A549 (cell line): ENCODE measurements around the gene CD101. TPM values are rescaled to one million over a fixed set of nuclear protein-coding genes. Genes with fewer than 3 reads are reported as not detected.

Experiments used
- ATAC-seq, 2 experiments: fragments of 200-7000 bp in 1 of 2; fragments of >200 bp in 1 of 2; cut with Nextera tagmentation in 1 of 2; cut with Tn5 transposase in 1 of 2; 3 replicates each; pipeline versions ENCODE4 v1.8.0 to v1.9.1; 2018 to 2020; ENCODE audit warnings: mild to moderate bottlenecking in 1 of 2, moderate library complexity in 1 of 2
- CTCF ChIA-PET: fragments of 300-600 bp; sonication (Branson Sonifier 250); formaldehyde crosslinking; extraction: SDS; loops from one replicate; lab custom pipeline; 2021; ENCODE audit warnings: antibody characterized with exemption, inconsistent platforms; lab: Yijun Ruan, JAX
- POLR2A ChIA-PET: fragments of 350-600 bp; formaldehyde crosslinking; extraction: SDS; loops from one replicate; lab custom pipeline; 2021; ENCODE audit warnings: antibody characterized with exemption, inconsistent platforms; lab: Yijun Ruan, JAX
- DNase-seq, 2 experiments: peaks; one replicate each; pipeline versions ENCODE4 v3.0.0 to v3.0.0-alpha.2; 2011 to 2016; ENCODE audit warnings: low read depth in 1 of 2, low spot score in 1 of 2
- FAIRE-seq: peaks from 2 replicates; lab custom pipeline; 2011; peaks lifted over from hg19 to GRCh38; lab: Jason Lieb, UNC
- H3K27ac ChIP-seq, 2 experiments: fragments of >200 bp; sonication (Bioruptor Twin); formaldehyde crosslinking; 3 replicates each; pipeline ENCODE4 v1.5.1; 2016 to 2017
- H3K4me1 ChIP-seq: fragments of >200 bp; sonication (Bioruptor Twin); formaldehyde crosslinking; 3 replicates; pipeline ENCODE4 v1.6.1; 2016
- H3K4me2 ChIP-seq: fragments of >200 bp; sonication (Bioruptor Twin); formaldehyde crosslinking; 3 replicates; pipeline ENCODE4 v1.6.1; 2016
- H3K4me3 ChIP-seq: fragments of >200 bp; sonication (Bioruptor Twin); formaldehyde crosslinking; 3 replicates; pipeline ENCODE4 v1.5.1; 2016
- H3K9me3 ChIP-seq: fragments of >200 bp; sonication (Bioruptor Twin); formaldehyde crosslinking; 3 replicates; pipeline ENCODE4 v1.6.1; 2016
- BHLHE40 ChIP-seq: IDR thresholded peaks from 2 replicates; pipeline ENCODE4 v1.6.1; 2012; ENCODE audit warnings: low read depth, low read length, inconsistent platforms
- CBX8 ChIP-seq: fragments of 200-600 bp; sonication (generic); IDR thresholded peaks from 2 replicates; pipeline ENCODE4 v1.6.1; 2016
- CEBPB ChIP-seq, 2 experiments: fragments of >200 bp in 1 of 2; sonication (Bioruptor Twin) in 1 of 2; formaldehyde crosslinking in 1 of 2; IDR thresholded peaks; 2 replicates each; pipeline ENCODE4 v1.6.1; 2012 to 2016
- EHF ChIP-seq: fragments of 250-450 bp; sonication (Bioruptor Pico); IDR thresholded peaks from 2 replicates; pipeline ENCODE4 v1.5.0; 2020; ENCODE audit warnings: mild to moderate bottlenecking
- FOSL2 ChIP-seq, 2 experiments: fragments of 450-650 bp in 1 of 2; fragments of >200 bp in 1 of 2; sonication (Bioruptor Twin) in 1 of 2; formaldehyde crosslinking; IDR thresholded peaks; 2 replicates each; pipeline versions ENCODE4 v1.5.0 to v1.6.1; 2016 to 2020; ENCODE audit warnings: mild to moderate bottlenecking in 1 of 2, moderate library complexity in 1 of 2
- HEYL ChIP-seq: fragments of 250-450 bp; sonication (Bioruptor Pico); IDR thresholded peaks from 2 replicates; pipeline ENCODE4 v1.8.0; 2021; ENCODE audit warnings: mild to moderate bottlenecking, moderate library complexity
- JUNB ChIP-seq: fragments of >200 bp; sonication (Bioruptor Twin); formaldehyde crosslinking; IDR thresholded peaks from 2 replicates; pipeline ENCODE4 v1.6.1; 2016
- KDM5A ChIP-seq: fragments of 200-600 bp; sonication (generic); IDR thresholded peaks from 2 replicates; pipeline ENCODE4 v1.6.1; 2016; ENCODE audit warnings: antibody characterized with exemption, mild to moderate bottlenecking
- MYC ChIP-seq: IDR thresholded peaks from 2 replicates; pipeline ENCODE4 v1.6.1; 2012; ENCODE audit warnings: mild to moderate bottlenecking, inconsistent platforms, low read length, improper control_type of control experiment, borderline replicate concordance
- NFE2L2 ChIP-seq: fragments of 150-350 bp; conservative IDR thresholded peaks from 2 replicates; pipeline ENCODE4 v1.6.1; 2014; ENCODE audit warnings: low read length
- PHF8 ChIP-seq: fragments of 200-600 bp; sonication (generic); IDR thresholded peaks from 2 replicates; pipeline ENCODE4 v1.6.1; 2016; ENCODE audit warnings: low read depth, mild to moderate bottlenecking, antibody characterized with exemption, moderate library complexity, borderline replicate concordance
- POLR2AphosphoS2 ChIP-seq: conservative IDR thresholded peaks from 2 replicates; pipeline ENCODE4 v1.6.1; 2012; ENCODE audit warnings: low read length, improper control_type of control experiment, inconsistent platforms
- RAD21 ChIP-seq, 2 experiments: fragments of >200 bp in 1 of 2; sonication (Bioruptor Twin) in 1 of 2; formaldehyde crosslinking in 1 of 2; IDR thresholded peaks in 1 of 2; conservative IDR thresholded peaks in 1 of 2; 2 replicates in 1 of 2; 3 replicates in 1 of 2; pipeline ENCODE4 v1.6.1; 2012 to 2018; ENCODE audit warnings: inconsistent platforms in 1 of 2
- RARB ChIP-seq: fragments of 250-450 bp; sonication (Bioruptor Pico); IDR thresholded peaks from 2 replicates; pipeline ENCODE4 v1.8.0; 2021; ENCODE audit warnings: mild to moderate bottlenecking, moderate library complexity
- RFX5 ChIP-seq: fragments of 450-650 bp; IDR thresholded peaks from 2 replicates; pipeline ENCODE4 v1.7.1; 2014; ENCODE audit warnings: antibody characterized with exemption, mild to moderate bottlenecking, moderate library complexity
- SMC3 ChIP-seq: fragments of >200 bp; sonication (Bioruptor Twin); formaldehyde crosslinking; IDR thresholded peaks from 3 replicates; pipeline ENCODE4 v1.6.1; 2018; ENCODE audit warnings: inconsistent platforms
- TP53 ChIP-seq: fragments of 250-450 bp; sonication (Bioruptor Pico); IDR thresholded peaks from 2 replicates; pipeline ENCODE4 v1.5.0; 2021; ENCODE audit warnings: mild to moderate bottlenecking, moderate library complexity
- ZC3H11A ChIP-seq: fragments of 450-650 bp; IDR thresholded peaks from 2 replicates; pipeline ENCODE4 v1.6.1; 2014; ENCODE audit warnings: antibody characterized with exemption, mild to moderate bottlenecking
- ZNF302 ChIP-seq: fragments of 250-450 bp; sonication (Bioruptor Pico); IDR thresholded peaks from 2 replicates; pipeline ENCODE4 v1.9.0; 2021; ENCODE audit warnings: inconsistent platforms, mild to moderate bottlenecking, moderate library complexity
- WGBS: methylation state at CpG from one replicate; pipeline ENCODE4 v1.1.6; 2017; ENCODE audit errors: missing lambda C conversion rate; 5-methylcytosine and 5-hydroxymethylcytosine counted together
- polyA plus RNA-seq, 4 experiments: library from polyadenylated mRNA; depleted of rRNA in 3 of 4; stranded (reverse); fragments of >200 nt; fragmentation: RNase III in 1 of 4; extraction: RNeasy Plus Mini Kit Qiagen cat#74134 plus additional on column Dnase treatment in 1 of 4; gene quantifications; 2 replicates in 3 of 4; 3 replicates in 1 of 4; pipeline ENCODE4 v1.2.3, GENCODE V29; 2011 to 2017
- TF ChIP-seq, protein P1 (sequence below): fragments of 250-450 bp; sonication (Bioruptor Pico); IDR thresholded peaks from 2 replicates; pipeline ENCODE4 v1.5.0; 2021; ENCODE audit warnings: mild to moderate bottlenecking, moderate library complexity, borderline replicate concordance
- TF ChIP-seq, protein P2 (sequence below): IDR thresholded peaks from 2 replicates; pipeline ENCODE4 v1.6.1; 2012
- TF ChIP-seq, protein P3 (sequence below): fragments of 200-600 bp; sonication (generic); IDR thresholded peaks from 2 replicates; pipeline ENCODE4 v1.6.1; 2016; ENCODE audit warnings: antibody characterized with exemption, mild to moderate bottlenecking, moderate library complexity
- TF ChIP-seq, protein P4 (sequence below): IDR thresholded peaks from 2 replicates; pipeline ENCODE4 v1.6.1; 2012; ENCODE audit warnings: low read depth, borderline replicate concordance

The CD101 gene
- polyA plus RNA-seq, 2 of the 4 experiments (the other 2 are of a cell fraction): 0.21 to 0.52 TPM

DNA sequence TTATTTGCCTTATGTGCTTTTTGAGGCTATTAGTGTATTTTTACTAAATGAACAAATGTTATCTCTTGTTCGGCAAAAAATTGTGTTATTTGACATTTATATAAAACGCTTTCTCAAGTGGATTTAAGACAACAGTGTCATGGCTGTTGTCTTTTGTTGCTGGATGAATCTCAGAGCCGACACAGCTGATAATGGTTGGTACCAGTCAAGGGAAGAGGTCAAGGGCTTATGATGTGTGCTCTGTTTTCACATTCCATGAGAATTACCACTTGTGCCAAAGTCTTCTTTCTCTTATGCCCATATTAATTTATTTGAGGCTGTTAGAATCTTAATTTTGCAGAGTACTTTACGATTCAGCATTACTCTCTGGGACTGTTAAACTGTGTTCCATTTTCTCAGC lies 17.9 kb upstream of the CD101 start:
- CTCF ChIA-PET: no interaction called here
- H3K27ac ChIP-seq: no peak overlapping the region
- H3K4me2 ChIP-seq: no peak overlapping the region
- H3K4me3 ChIP-seq: no peak overlapping the region
- TF ChIP-seq JUNB: no peak
- TF ChIP-seq, protein P1, sequence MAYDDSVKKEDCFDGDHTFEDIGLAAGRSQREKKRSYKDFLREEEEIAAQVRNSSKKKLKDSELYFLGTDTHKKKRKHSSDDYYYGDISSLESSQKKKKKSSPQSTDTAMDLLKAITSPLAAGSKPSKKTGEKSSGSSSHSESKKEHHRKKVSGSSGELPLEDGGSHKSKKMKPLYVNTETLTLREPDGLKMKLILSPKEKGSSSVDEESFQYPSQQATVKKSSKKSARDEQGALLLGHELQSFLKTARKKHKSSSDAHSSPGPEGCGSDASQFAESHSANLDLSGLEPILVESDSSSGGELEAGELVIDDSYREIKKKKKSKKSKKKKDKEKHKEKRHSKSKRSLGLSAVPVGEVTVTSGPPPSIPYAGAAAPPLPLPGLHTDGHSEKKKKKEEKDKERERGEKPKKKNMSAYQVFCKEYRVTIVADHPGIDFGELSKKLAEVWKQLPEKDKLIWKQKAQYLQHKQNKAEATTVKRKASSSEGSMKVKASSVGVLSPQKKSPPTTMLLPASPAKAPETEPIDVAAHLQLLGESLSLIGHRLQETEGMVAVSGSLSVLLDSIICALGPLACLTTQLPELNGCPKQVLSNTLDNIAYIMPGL (CRISPR knock-in tag): no peak
- TF ChIP-seq ZNF302 (CRISPR knock-in tag): no peak
- no peak for TF ChIP-seq BHLHE40
- TF ChIP-seq KDM5A: no peak
- TF ChIP-seq CEBPB (IDR thresholded peaks at IDR 0.05): no peak
- no peak for TF ChIP-seq MYC
- TF ChIP-seq, all 56 proteins: peak for 0
- no peaks in the 10 kb centered on the region for H3K4me1 ChIP-seq
- POLR2A ChIA-PET: no interaction called here
- no peak for ATAC-seq
- 81% methylated on average over 4 of the region's 4 CpGs for WGBS
- no peak for FAIRE-seq
- no peaks in the 10 kb centered on the region for H3K9me3 ChIP-seq
- no peak for DNase-seq

DNA sequence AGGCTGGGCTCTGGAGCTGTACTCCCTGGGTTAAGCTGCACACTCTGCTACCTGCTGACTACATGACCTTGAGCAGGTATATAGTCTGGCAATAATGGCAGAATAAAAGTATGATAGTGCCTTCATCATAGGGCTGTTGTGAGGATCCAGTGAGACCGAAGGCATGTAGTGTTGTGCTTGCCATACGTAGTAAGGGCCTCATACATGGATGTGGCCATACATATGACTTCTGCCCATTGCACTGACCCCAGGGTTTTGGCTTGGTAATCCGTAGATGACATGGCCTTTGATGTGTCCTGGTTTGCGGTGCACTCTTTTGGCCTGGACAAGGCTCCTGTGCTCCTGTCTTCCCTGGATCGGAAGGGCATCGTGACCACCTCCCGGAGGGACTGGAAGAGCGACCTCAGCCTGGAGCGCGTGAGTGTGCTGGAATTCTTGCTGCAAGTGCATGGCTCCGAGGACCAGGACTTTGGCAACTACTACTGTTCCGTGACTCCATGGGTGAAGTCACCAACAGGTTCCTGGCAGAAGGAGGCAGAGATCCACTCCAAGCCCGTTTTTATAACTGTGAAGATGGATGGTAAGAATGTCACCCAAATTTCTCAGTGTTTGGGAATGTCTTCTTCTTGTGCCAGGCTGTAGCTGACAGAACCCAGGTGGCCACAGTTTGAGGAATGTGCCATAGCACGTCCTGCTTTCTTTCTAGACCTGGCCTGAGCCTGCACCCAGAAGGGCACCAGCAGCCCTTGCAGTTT lies 17.0 kb upstream of the CD101 start:
- Histone ChIP-seq H3K9me3 (no peaks in the 10 kb centered on the region), H3K27ac (no peak overlapping the region), H3K4me2 (no peak overlapping the region), H3K4me1 (no peaks in the 10 kb centered on the region), H3K4me3 (no peak overlapping the region)
- ATAC-seq (no peak), FAIRE-seq (no peak), DNase-seq (no peak)
- whole genome bisulfite sequencing: 87% methylated on average over 13 of the region's 14 CpGs
- TF ChIP-seq HEYL (CRISPR knock-in tag): no peak
- no peak for TF ChIP-seq TP53
- TF ChIP-seq, protein P2, sequence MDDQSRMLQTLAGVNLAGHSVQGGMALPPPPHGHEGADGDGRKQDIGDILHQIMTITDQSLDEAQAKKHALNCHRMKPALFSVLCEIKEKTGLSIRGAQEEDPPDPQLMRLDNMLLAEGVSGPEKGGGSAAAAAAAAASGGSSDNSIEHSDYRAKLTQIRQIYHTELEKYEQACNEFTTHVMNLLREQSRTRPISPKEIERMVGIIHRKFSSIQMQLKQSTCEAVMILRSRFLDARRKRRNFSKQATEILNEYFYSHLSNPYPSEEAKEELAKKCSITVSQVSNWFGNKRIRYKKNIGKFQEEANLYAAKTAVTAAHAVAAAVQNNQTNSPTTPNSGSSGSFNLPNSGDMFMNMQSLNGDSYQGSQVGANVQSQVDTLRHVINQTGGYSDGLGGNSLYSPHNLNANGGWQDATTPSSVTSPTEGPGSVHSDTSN: no peak
- TF ChIP-seq EHF (CRISPR knock-in tag): no peak
- no peak for TF ChIP-seq ZC3H11A
- no peak for TF ChIP-seq BHLHE40
- TF ChIP-seq NFE2L2: no peak
- TF ChIP-seq POLR2AphosphoS2: no peak
- no peak for TF ChIP-seq SMC3
- POLR2A ChIA-PET: no interaction called here
- CTCF ChIA-PET: no interaction called here

DNA sequence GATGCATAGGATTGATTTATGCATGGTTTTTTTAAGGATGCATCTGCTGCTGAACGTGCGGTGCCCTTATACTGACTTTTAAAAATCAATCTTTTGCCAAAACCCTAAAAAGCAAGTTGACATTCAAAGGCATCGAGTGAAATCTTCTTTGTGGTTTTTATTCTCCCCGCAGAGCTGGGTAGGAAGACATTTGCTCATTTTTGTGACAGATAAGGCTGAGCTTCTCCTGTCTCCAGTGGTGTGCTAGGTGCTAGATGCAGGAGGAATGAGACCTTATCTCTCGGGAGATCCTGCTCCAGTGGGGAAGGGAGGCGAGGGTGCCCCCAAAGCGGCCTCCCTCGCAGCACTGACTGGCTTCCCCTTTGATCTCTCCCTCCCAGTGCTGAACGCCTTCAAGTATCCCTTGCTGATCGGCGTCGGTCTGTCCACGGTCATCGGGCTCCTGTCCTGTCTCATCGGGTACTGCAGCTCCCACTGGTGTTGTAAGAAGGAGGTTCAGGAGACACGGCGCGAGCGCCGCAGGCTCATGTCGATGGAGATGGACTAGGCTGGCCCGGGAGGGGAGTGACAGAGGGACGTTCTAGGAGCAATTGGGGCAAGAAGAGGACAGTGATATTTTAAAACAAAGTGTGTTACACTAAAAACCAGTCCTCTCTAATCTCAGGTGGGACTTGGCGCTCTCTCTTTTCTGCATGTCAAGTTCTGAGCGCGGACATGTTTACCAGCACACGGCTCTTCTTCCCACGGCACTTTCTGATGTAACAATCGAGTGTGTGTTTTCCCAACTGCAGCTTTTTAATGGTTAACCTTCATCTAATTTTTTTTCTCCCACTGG lies 14.9 kb upstream of the CD101 start:
- POLR2A ChIA-PET: no interaction called here
- Histone ChIP-seq H3K4me3 (no peak overlapping the region), H3K9me3 (no peaks in the 10 kb centered on the region), H3K4me1 (no peaks in the 10 kb centered on the region), H3K4me2 (no peak overlapping the region), H3K27ac (no peak overlapping the region)
- WGBS: 91% methylated on average over 22 of the region's 29 CpGs
- ATAC-seq (no peak), DNase-seq (no peak), FAIRE-seq (no peak)
- TF ChIP-seq FOSL2 (IDR thresholded peaks at IDR 0.05) (no peak), FOSL2 (CRISPR knock-in tag; IDR thresholded peaks at IDR 0.05) (no peak), CBX8 (no peak), RAD21 (conservative IDR thresholded peaks at IDR 0.05 in 1 of 2, IDR thresholded peaks at IDR 0.05 in 1 of 2) (no peak), SMC3 (no peak), RARB (CRISPR knock-in tag) (no peak), EHF (CRISPR knock-in tag) (no peak), RFX5 (no peak), PHF8 (no peak)
- TF ChIP-seq, protein P3, sequence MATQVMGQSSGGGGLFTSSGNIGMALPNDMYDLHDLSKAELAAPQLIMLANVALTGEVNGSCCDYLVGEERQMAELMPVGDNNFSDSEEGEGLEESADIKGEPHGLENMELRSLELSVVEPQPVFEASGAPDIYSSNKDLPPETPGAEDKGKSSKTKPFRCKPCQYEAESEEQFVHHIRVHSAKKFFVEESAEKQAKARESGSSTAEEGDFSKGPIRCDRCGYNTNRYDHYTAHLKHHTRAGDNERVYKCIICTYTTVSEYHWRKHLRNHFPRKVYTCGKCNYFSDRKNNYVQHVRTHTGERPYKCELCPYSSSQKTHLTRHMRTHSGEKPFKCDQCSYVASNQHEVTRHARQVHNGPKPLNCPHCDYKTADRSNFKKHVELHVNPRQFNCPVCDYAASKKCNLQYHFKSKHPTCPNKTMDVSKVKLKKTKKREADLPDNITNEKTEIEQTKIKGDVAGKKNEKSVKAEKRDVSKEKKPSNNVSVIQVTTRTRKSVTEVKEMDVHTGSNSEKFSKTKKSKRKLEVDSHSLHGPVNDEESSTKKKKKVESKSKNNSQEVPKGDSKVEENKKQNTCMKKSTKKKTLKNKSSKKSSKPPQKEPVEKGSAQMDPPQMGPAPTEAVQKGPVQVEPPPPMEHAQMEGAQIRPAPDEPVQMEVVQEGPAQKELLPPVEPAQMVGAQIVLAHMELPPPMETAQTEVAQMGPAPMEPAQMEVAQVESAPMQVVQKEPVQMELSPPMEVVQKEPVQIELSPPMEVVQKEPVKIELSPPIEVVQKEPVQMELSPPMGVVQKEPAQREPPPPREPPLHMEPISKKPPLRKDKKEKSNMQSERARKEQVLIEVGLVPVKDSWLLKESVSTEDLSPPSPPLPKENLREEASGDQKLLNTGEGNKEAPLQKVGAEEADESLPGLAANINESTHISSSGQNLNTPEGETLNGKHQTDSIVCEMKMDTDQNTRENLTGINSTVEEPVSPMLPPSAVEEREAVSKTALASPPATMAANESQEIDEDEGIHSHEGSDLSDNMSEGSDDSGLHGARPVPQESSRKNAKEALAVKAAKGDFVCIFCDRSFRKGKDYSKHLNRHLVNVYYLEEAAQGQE: no peak
- TF ChIP-seq, protein P4, sequence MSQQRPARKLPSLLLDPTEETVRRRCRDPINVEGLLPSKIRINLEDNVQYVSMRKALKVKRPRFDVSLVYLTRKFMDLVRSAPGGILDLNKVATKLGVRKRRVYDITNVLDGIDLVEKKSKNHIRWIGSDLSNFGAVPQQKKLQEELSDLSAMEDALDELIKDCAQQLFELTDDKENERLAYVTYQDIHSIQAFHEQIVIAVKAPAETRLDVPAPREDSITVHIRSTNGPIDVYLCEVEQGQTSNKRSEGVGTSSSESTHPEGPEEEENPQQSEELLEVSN: no peak
- CTCF ChIA-PET: no interaction called here
